ENCODE results near the gene MAPK11. TPM values are rescaled to one million over a fixed set of nuclear protein-coding genes. Genes with fewer than 3 reads are reported as not detected.

Gene MAPK11
- total and polyA plus RNA-seq, 7 experiments from 2014 or later, result 0.13 to 22.9 (median 1.4) TPM

DNA sequence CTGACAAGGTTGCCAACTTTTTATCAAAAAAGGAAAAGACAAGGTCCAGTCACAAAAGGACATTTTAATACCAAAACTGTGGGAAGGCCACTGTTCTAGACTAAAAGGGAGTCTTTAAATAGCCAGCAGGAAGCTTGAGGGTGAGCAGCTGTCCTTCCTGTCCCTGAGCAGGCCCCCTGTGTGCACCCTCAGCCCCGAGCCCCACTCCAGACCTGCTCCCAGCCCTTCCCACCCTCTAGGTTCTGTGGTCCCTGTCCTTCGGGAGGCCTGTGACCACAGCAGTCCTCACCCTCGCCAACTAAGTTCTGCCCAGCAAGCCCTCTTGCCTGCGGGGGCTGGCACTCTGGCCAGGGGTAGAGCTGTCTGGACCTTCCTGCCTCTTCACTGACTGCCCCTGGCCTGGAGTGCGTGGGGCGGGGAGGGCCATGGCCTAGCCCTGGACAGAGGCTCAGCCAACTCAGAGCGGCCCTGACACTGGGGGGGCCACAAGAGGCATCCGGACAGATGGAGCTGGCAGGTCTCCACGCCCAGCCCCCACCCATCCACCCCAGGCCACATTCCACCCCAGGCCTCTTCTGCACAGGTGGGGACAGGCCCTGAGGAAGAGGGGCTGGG lies 38.9 kb upstream of the MAPK11 start:
- ChIA-PET CTCF (no interaction called here), POLR2A (no interaction called here)
- intact Hi-C loops (cut with micrococcal nuclease), result loop anchor here in 1 of 2 donors (5.0 kb wide), 1 partner anchor 37 kb away; the partner anchor contains the start of gene MAPK11
- Histone ChIP-seq H3K27me3 (ENCODE audit: control insufficient read depth in 2 of 2, insufficient read depth in 2 of 2, low read length in 2 of 2) (peaks cover 0 to 4% of the 10 kb centered on the region in 2 donors), H3K4me3 (ENCODE audit: low read length) (no peak overlapping the region), H3K36me3 (ENCODE audit: control insufficient read depth in 2 of 3, insufficient read depth in 3 of 3, low read length in 3 of 3) (no peaks in the 10 kb centered on the region), H3K27ac (ENCODE audit: low read depth, low read length) (no peak overlapping the region), H3K4me1 (ENCODE audit: control insufficient read depth in 2 of 2, insufficient read depth in 2 of 2, low read length in 2 of 2) (peaks cover 6 to 11% of the 10 kb centered on the region in 2 donors), H3K9me3 (ENCODE audit: control insufficient read depth in 2 of 3, low read length in 3 of 3) (no peaks in the 10 kb centered on the region)
- H3K9me3 Mint-ChIP-seq, result peaks cover 0 to 1% (median 0%) of the 10 kb centered on the region in 11 donors
- ATAC-seq (no peak), DNase-seq (no peak)
- peaks cover under 1 to 16% (median 9%) of the 10 kb centered on the region in 7 donors for H3K4me1 Mint-ChIP-seq
- H3K27me3 Mint-ChIP-seq, result peaks cover 6 to 16% (median 13%) of the 10 kb centered on the region in 5 donors
- peak overlapping the region in 1 of 9 donors; percentile 14 for H3K27ac Mint-ChIP-seq
- H3K36me3 Mint-ChIP-seq, result no peaks in the 10 kb centered on the region
- peak overlapping the region in 9 of 10 donors; percentile 18 to 79 (median 49) for H3K4me3 Mint-ChIP-seq

- CTCF ChIA-PET, result no interaction called here
These were observed 38.4 kb upstream of the MAPK11 start for GRCh38 chr22:50308597-50308935.

GRCh38 chr22:50307890-50308596 lies 37.9 kb upstream of the MAPK11 start:
- ChIA-PET POLR2A (no interaction called here), CTCF (no interaction called here)
- H3K27me3 ChIP-seq (ENCODE audit: control insufficient read depth in 2 of 2, insufficient read depth in 2 of 2, low read length in 2 of 2), result peaks cover 0 to 4% of the 10 kb centered on the region in 2 donors
- H3K4me1 ChIP-seq (ENCODE audit: control insufficient read depth in 2 of 2, insufficient read depth in 2 of 2, low read length in 2 of 2), result peaks cover 0 to 5% of the 10 kb centered on the region in 2 donors
- Mint-ChIP-seq H3K36me3 (no peaks in the 10 kb centered on the region), H3K9me3 (peaks cover 0 to 1% (median 0%) of the 10 kb centered on the region in 11 donors), H3K4me1 (peaks cover 0 to 17% (median 7%) of the 10 kb centered on the region in 7 donors), H3K27me3 (peaks cover 6 to 17% (median 13%) of the 10 kb centered on the region in 5 donors), H3K27ac (no peak overlapping the region), H3K4me3 (peak overlapping the region in 4 of 10 donors; percentile 25 to 70 (median 42))
- ATAC-seq (no peak), DNase-seq (no peak)
- H3K4me3 ChIP-seq (ENCODE audit: low read length), result no peak overlapping the region
- intact Hi-C loops (cut with micrococcal nuclease), result loop anchor here in 1 of 2 donors (5.0 kb wide), 1 partner anchor 36 kb away; the partner anchor contains the start of gene MAPK11
- no peak overlapping the region for H3K27ac ChIP-seq (ENCODE audit: low read depth, low read length)
- H3K36me3 ChIP-seq (ENCODE audit: control insufficient read depth in 2 of 3, insufficient read depth in 3 of 3, low read length in 3 of 3), result no peaks in the 10 kb centered on the region
- no peaks in the 10 kb centered on the region for H3K9me3 ChIP-seq (ENCODE audit: control insufficient read depth in 2 of 3, low read length in 3 of 3)

More at GRCh38 chr22:50308597-50308935, 38.4 kb upstream of the MAPK11 start:
- peaks cover under 1 to 6% of the 10 kb centered on the region in 2 donors for H3K4me1 ChIP-seq (ENCODE audit: control insufficient read depth in 2 of 2, insufficient read depth in 2 of 2, low read length in 2 of 2)
- no peaks in the 10 kb centered on the region for H3K36me3 Mint-ChIP-seq
- peak overlapping the region in 1 of 9 donors; percentile 14 for H3K27ac Mint-ChIP-seq
- intact Hi-C loops (cut with micrococcal nuclease), result loop anchor here in 1 of 2 donors (5.0 kb wide), 1 partner anchor 36 kb away; the partner anchor contains the start of gene MAPK11
- H3K27ac ChIP-seq (ENCODE audit: low read depth, low read length), result no peak overlapping the region
- peaks cover 0 to 4% of the 10 kb centered on the region in 2 donors for H3K27me3 ChIP-seq (ENCODE audit: control insufficient read depth in 2 of 2, insufficient read depth in 2 of 2, low read length in 2 of 2)
- ATAC-seq, result no peak
- no peaks in the 10 kb centered on the region for H3K36me3 ChIP-seq (ENCODE audit: control insufficient read depth in 2 of 3, insufficient read depth in 3 of 3, low read length in 3 of 3)
- no peaks in the 10 kb centered on the region for H3K9me3 ChIP-seq (ENCODE audit: control insufficient read depth in 2 of 3, low read length in 3 of 3)
- peaks cover 6 to 17% (median 13%) of the 10 kb centered on the region in 5 donors for H3K27me3 Mint-ChIP-seq
- H3K4me3 Mint-ChIP-seq, result peak overlapping the region in 9 of 10 donors; percentile 18 to 79 (median 49)
- DNase-seq, result no peak
- POLR2A ChIA-PET, result no interaction called here
- H3K4me1 Mint-ChIP-seq, result peaks cover 0 to 17% (median 7%) of the 10 kb centered on the region in 7 donors
- no peak overlapping the region for H3K4me3 ChIP-seq (ENCODE audit: low read length)
- H3K9me3 Mint-ChIP-seq, result peaks cover 0 to 1% (median 0%) of the 10 kb centered on the region in 11 donors

GRCh38 chr22:50306753-50307749 lies 36.9 kb upstream of the MAPK11 start, which contains the start of gene PLXNB2:
PLXNB2 (minus strand) TSS chr22:50307646; CDS start chr22:50290584, 17,062 bp downstream.
- ATAC-seq, result peak; percentile 22

GRCh38 chr22:50305923-50306566 lies 35.9 kb upstream of the MAPK11 start:
- peaks cover 0 to 1% (median 0%) of the 10 kb centered on the region in 11 donors for H3K9me3 Mint-ChIP-seq
- peaks cover 6 to 20% (median 14%) of the 10 kb centered on the region in 5 donors for H3K27me3 Mint-ChIP-seq
- peaks cover 0 to 4% of the 10 kb centered on the region in 2 donors for H3K27me3 ChIP-seq (ENCODE audit: control insufficient read depth in 2 of 2, insufficient read depth in 2 of 2, low read length in 2 of 2)
- H3K4me1 Mint-ChIP-seq, result peaks cover 0 to 17% (median 7%) of the 10 kb centered on the region in 7 donors
- DNase-seq (no peak), ATAC-seq (peak; percentile 27)
- no peaks in the 10 kb centered on the region for H3K36me3 ChIP-seq (ENCODE audit: control insufficient read depth in 2 of 3, insufficient read depth in 3 of 3, low read length in 3 of 3)
- no peak overlapping the region for H3K4me3 ChIP-seq (ENCODE audit: low read length)
- ChIA-PET CTCF (no interaction called here), POLR2A (no interaction called here)
- no peaks in the 10 kb centered on the region for H3K36me3 Mint-ChIP-seq
- H3K27ac Mint-ChIP-seq, result peak overlapping the region in 1 of 9 donors; percentile 68
- intact Hi-C loops (cut with micrococcal nuclease), result loop anchor here in 1 of 2 donors (5.0 kb wide), 1 partner anchor 34 kb away; the partner anchor contains the start of gene MAPK11
- H3K27ac ChIP-seq (ENCODE audit: low read depth, low read length), result no peak overlapping the region
- H3K4me3 Mint-ChIP-seq, result peak overlapping the region in 7 of 10 donors; percentile 12 to 70 (median 53)
- H3K4me1 ChIP-seq (ENCODE audit: control insufficient read depth in 2 of 2, insufficient read depth in 2 of 2, low read length in 2 of 2), result peaks cover 0 to 5% of the 10 kb centered on the region in 2 donors
- H3K9me3 ChIP-seq (ENCODE audit: control insufficient read depth in 2 of 3, low read length in 3 of 3), result no peaks in the 10 kb centered on the region

More at GRCh38 chr22:50306753-50307749, 36.9 kb upstream of the MAPK11 start, which contains the start of gene PLXNB2:
- ChIA-PET POLR2A (no interaction called here), CTCF (no interaction called here)
- intact Hi-C loops (cut with micrococcal nuclease), result loop anchor here in 1 of 2 donors (5.0 kb wide), 1 partner anchor 35 kb away; the partner anchor contains the start of gene MAPK11
- no peaks in the 10 kb centered on the region for H3K9me3 ChIP-seq (ENCODE audit: control insufficient read depth in 2 of 3, low read length in 3 of 3)
- H3K4me1 ChIP-seq (ENCODE audit: control insufficient read depth in 2 of 2, insufficient read depth in 2 of 2, low read length in 2 of 2), result peaks cover 0 to 5% of the 10 kb centered on the region in 2 donors
- Mint-ChIP-seq H3K4me3 (peak within 1 kb of the TSS in 5 of 10 donors; percentile 25 to 70 (median 44)), H3K4me1 (peaks cover 0 to 17% (median 7%) of the 10 kb centered on the region in 7 donors), H3K27ac (no peak within 1 kb of the TSS), H3K9me3 (peaks cover 0 to 1% (median 0%) of the 10 kb centered on the region in 11 donors), H3K27me3 (peaks cover 6 to 18% (median 13%) of the 10 kb centered on the region in 5 donors), H3K36me3 (no peaks in the 10 kb centered on the region)
- H3K27me3 ChIP-seq (ENCODE audit: control insufficient read depth in 2 of 2, insufficient read depth in 2 of 2, low read length in 2 of 2), result peaks cover 0 to 4% of the 10 kb centered on the region in 2 donors
- DNase-seq, result peak in 3 of 9 donors; percentile 12 to 47 (median 31)
- H3K36me3 ChIP-seq (ENCODE audit: control insufficient read depth in 2 of 3, insufficient read depth in 3 of 3, low read length in 3 of 3), result no peaks in the 10 kb centered on the region
- no peak within 1 kb of the TSS for H3K27ac ChIP-seq (ENCODE audit: low read depth, low read length)
- no peak within 1 kb of the TSS for H3K4me3 ChIP-seq (ENCODE audit: low read length)

Data from naive thymus-derived CD4-positive, alpha-beta T cell (primary cell).